ENCODE data around the gene HOATZ. TPM values are rescaled to one million over a fixed set of nuclear protein-coding genes. Genes with fewer than 3 reads are reported as not detected.

Gene HOATZ
- total and polyA plus RNA-seq, 2 donors (not counting 3 experiments of a cell fraction or from before 2014, with no cell fraction given) = not detected

DNA sequence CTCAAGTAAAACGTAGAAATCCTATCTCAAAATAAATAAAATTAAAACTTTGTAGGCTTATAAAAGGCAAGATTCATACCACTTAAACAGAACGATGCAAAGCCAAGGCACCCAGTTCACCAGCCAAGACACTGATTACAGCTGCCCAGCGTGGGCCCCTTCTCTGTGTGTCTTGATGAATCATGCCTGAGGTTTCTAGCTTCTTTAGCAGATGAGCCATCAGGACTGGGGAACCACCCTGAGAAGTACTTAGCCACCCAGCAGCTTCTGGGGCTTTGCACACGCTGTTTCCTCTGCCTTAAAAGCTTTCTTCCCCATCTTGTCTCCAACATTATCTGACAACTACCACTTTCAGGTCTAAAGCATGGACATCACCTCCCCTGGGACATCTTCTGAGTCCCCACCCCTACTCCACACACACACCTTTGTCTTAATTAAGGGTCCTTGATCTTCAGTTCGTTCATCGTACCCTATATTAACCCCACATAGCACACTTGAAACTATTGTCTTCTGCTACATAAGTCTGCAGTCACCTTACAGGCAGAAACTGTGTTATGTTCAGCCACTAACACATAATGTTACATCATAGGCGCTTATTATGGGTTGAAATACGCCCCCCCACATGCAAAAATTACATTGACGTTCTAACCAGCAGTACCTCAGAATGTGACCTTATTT is 17.2 kb downstream of the HOATZ start:
- Histone ChIP-seq H3K79me2 (ENCODE audit: control insufficient read depth, insufficient read depth, low read length) (no peaks in the 10 kb centered on the region), H3K9me1 (replicated peaks; ENCODE audit: control insufficient read depth, extremely low read depth, insufficient read depth, low read length) (no peaks in the 10 kb centered on the region), H3K4me2 (ENCODE audit: insufficient read depth, low read length) (no peak overlapping the region), H3K9me3 (replicated peaks; ENCODE audit: control insufficient read depth, insufficient read depth, low read length) (no peaks in the 10 kb centered on the region), H3K4me1 (ENCODE audit: control insufficient read depth, extremely low read depth, insufficient read depth, low read length) (no peaks in the 10 kb centered on the region), H3K36me3 (ENCODE audit: control insufficient read depth in 2 of 2, extremely low read depth in 1 of 2, insufficient read depth in 2 of 2, low read length in 2 of 2) (no peaks in the 10 kb centered on the region), H3K27me3 (ENCODE audit: control insufficient read depth in 2 of 2, insufficient read depth in 2 of 2, low read length in 2 of 2) (peaks cover 6 to 27% of the 10 kb centered on the region in 2 experiments), H3K27ac (ENCODE audit: insufficient read depth, low read depth, low read length) (no peak overlapping the region), H3K9ac (replicated peaks; ENCODE audit: extremely low read depth, insufficient read depth, low read length) (no peak overlapping the region), H2AFZ (ENCODE audit: low read depth, low read length) (no peak overlapping the region), H3K4me3 (replicated peaks in 1 of 3; ENCODE audit: insufficient read depth in 1 of 3, low read depth in 1 of 3, low read length in 3 of 3) (no peak overlapping the region), H4K20me1 (replicated peaks; ENCODE audit: control insufficient read depth, extremely low read depth, insufficient read depth, low read length) (no peaks in the 10 kb centered on the region)
- no TSS peak for BruUV-seq (replicated peaks)
- intact Hi-C loops (cut with micrococcal nuclease) (no loop called here), dilution Hi-C loops (cut with MboI; ENCODE audit: extremely low pct_ligation_motif_present, low sequenced_read_pairs) (no loop called here)
- CTCF ChIA-PET = interaction anchor here (1.2 kb wide), 1 partner anchor 340 kb away, joined by 3 read pairs; the partner anchor contains the start of gene ALG9
- DNase-seq (ENCODE audit: low read depth, low spot score) (no peak), FAIRE-seq (no peak)
- TF ChIP-seq MYC (IDR thresholded peaks at IDR 0.05; ENCODE audit: low read depth, low read length) (no peak), JUN (IDR thresholded peaks at IDR 0.05; ENCODE audit: borderline replicate concordance, insufficient read depth, insufficient read length, low read depth) (no peak), FOS (IDR thresholded peaks at IDR 0.05; ENCODE audit: borderline replicate concordance, insufficient read depth, low read length) (no peak), POLR2AphosphoS5 (IDR thresholded peaks at IDR 0.05; ENCODE audit: insufficient read depth, low read depth, low read length) (no peak), GATA2 (IDR thresholded peaks at IDR 0.05; ENCODE audit: insufficient read depth, insufficient read length, low read depth, low read length) (no peak), EZH2 (IDR thresholded peaks at IDR 0.05; ENCODE audit: borderline replicate concordance, low read depth, low read length, severe bottlenecking) (no peak), POLR2A (IDR thresholded peaks at IDR 0.05; ENCODE audit: low read depth, low read length) (no peak)
- TF ChIP-seq, protein P1, sequence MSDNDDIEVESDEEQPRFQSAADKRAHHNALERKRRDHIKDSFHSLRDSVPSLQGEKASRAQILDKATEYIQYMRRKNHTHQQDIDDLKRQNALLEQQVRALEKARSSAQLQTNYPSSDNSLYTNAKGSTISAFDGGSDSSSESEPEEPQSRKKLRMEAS (IDR thresholded peaks at IDR 0.05; ENCODE audit: insufficient read depth, insufficient read length) = no peak
- TF ChIP-seq, protein P2, sequence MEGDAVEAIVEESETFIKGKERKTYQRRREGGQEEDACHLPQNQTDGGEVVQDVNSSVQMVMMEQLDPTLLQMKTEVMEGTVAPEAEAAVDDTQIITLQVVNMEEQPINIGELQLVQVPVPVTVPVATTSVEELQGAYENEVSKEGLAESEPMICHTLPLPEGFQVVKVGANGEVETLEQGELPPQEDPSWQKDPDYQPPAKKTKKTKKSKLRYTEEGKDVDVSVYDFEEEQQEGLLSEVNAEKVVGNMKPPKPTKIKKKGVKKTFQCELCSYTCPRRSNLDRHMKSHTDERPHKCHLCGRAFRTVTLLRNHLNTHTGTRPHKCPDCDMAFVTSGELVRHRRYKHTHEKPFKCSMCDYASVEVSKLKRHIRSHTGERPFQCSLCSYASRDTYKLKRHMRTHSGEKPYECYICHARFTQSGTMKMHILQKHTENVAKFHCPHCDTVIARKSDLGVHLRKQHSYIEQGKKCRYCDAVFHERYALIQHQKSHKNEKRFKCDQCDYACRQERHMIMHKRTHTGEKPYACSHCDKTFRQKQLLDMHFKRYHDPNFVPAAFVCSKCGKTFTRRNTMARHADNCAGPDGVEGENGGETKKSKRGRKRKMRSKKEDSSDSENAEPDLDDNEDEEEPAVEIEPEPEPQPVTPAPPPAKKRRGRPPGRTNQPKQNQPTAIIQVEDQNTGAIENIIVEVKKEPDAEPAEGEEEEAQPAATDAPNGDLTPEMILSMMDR (IDR thresholded peaks at IDR 0.05; ENCODE audit: extremely low read depth in 1 of 2, insufficient read depth in 1 of 2, low read depth in 1 of 2, low read length in 2 of 2) = no peak
- POLR2A ChIA-PET = no interaction called here
